Mammary epithelial cell (primary cell): ENCODE measurements around the gene ADCK1.

Experiments used
- CTCF ChIP-seq, 2 donors: IDR thresholded peaks in 1 of 2; conservative IDR thresholded peaks in 1 of 2; 2 replicates each; pipeline ENCODE4 v1.5.1; 2011 to 2012; ENCODE audit warnings: inconsistent platforms in 2 of 2, low read length in 2 of 2, mild to moderate bottlenecking in 2 of 2, control low read depth in 1 of 2, low read depth in 1 of 2; ENCODE audit not compliant: insufficient read depth in 1 of 2; ENCODE audit errors: extremely low read depth in 1 of 2
- EZH2 ChIP-seq: IDR thresholded peaks from 2 replicates; pipeline ENCODE4 v1.6.1; 2012; ENCODE audit warnings: low read length, inconsistent platforms, borderline replicate concordance

- TF ChIP-seq CTCF (conservative IDR thresholded peaks at IDR 0.05 in 1 of 2, IDR thresholded peaks at IDR 0.05 in 1 of 2; ENCODE audit: extremely low read depth in 1 of 2, insufficient read depth in 1 of 2, low read depth in 1 of 2, low read length in 2 of 2), result no peak
- no peak for TF ChIP-seq EZH2
Measured at GRCh38 chr14:77843195-77843594, 43.3 kb downstream of the ADCK1 start.
